ENCODE data around the gene P2RX3.

GRCh38 chr11:57406337-57406904 lies 68.3 kb downstream of the P2RX3 start:
- TF ChIP-seq TAF1 (IDR thresholded peaks at IDR 0.05; ENCODE audit: low read depth, low read length) (no peak), POLR2A (IDR thresholded peaks at IDR 0.05; ENCODE audit: low read depth, low read length) (no peak), POLR2AphosphoS5 (IDR thresholded peaks at IDR 0.05; ENCODE audit: low read depth, low read length) (no peak)
